HG02870 (cell line): Measurements from ENCODE around the gene ICAM4.

Experiments
- ATAC-seq: cut with Tn5 transposase; IDR thresholded peaks from one replicate; pipeline ENCODE4 v1.9.1; 2021; ENCODE audit warnings: mild to moderate bottlenecking, moderate library complexity; ENCODE audit not compliant: unreplicated experiment

ICAM4 gene

GRCh38 chr19:10290357-10290875, 3.7 kb downstream of the ICAM4 start:
- no peak for ATAC-seq

GRCh38 chr19:10290876-10291553, 4.3 kb downstream of the ICAM4 start:
- no peak for ATAC-seq

GRCh38 chr19:10291554-10292205, 4.9 kb downstream of the ICAM4 start:
- ATAC-seq, result no peak

GRCh38 chr19:10292206-10292788, 5.5 kb downstream of the ICAM4 start:
- ATAC-seq, result no peak

GRCh38 chr19:10292789-10293636, 6.3 kb downstream of the ICAM4 start:
- ATAC-seq, result no peak

GRCh38 chr19:10293637-10294367, 7.0 kb downstream of the ICAM4 start:
- ATAC-seq, result no peak

GRCh38 chr19:10294368-10294697, 7.6 kb downstream of the ICAM4 start:
- no peak for ATAC-seq

- ATAC-seq, result no peak
Measured at GRCh38 chr19:10295305-10295846, 8.6 kb downstream of the ICAM4 start.

GRCh38 chr19:10295847-10296591, 9.3 kb downstream of the ICAM4 start:
- ATAC-seq, result no peak

GRCh38 chr19:10299545-10300458, 13.0 kb downstream of the ICAM4 start:
- no peak for ATAC-seq

GRCh38 chr19:10305139-10305806, 18.5 kb downstream of the ICAM4 start:
- ATAC-seq, result no peak

- ATAC-seq, result no peak
Measured at GRCh38 chr19:10306327-10306726, 19.6 kb downstream of the ICAM4 start.

GRCh38 chr19:10309423-10309822, 22.7 kb downstream of the ICAM4 start, which contains the start of gene ZGLP1:
Gene ZGLP1, minus strand, starts transcription at chr19:10309815.
- ATAC-seq, result no peak

GRCh38 chr19:10315335-10316214, 28.8 kb downstream of the ICAM4 start, which contains the start of gene FDX2:
Gene FDX2, minus strand, starts transcription at chr19:10316015. Its CDS starts 19 bp downstream, at chr19:10315996.
- peak; percentile 54 for ATAC-seq

- ATAC-seq, result no peak
Measured at GRCh38 chr19:10316229-10317044, 29.7 kb downstream of the ICAM4 start.
